ENCODE results near the gene CACHD1.

DNA sequence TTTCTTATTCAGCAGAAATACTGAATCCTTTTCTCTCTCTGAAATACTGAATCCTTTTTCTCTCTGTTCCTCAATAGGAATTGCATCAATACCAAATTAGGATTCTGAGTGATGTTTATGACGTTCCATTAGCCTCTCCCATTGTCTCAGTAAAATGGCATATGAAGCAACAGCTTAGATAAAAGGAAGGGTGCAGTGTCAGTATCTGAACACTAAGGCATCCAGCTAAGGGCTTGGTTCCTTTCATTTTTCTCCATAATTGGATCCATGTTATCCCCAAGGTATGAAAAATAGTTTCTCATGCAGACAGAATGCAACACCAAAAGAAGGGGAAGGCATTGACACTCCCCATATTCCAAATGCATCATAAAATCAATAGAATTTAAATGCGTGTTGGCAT is 213.5 kb downstream of the CACHD1 start:
- TF ChIP-seq, protein P1, sequence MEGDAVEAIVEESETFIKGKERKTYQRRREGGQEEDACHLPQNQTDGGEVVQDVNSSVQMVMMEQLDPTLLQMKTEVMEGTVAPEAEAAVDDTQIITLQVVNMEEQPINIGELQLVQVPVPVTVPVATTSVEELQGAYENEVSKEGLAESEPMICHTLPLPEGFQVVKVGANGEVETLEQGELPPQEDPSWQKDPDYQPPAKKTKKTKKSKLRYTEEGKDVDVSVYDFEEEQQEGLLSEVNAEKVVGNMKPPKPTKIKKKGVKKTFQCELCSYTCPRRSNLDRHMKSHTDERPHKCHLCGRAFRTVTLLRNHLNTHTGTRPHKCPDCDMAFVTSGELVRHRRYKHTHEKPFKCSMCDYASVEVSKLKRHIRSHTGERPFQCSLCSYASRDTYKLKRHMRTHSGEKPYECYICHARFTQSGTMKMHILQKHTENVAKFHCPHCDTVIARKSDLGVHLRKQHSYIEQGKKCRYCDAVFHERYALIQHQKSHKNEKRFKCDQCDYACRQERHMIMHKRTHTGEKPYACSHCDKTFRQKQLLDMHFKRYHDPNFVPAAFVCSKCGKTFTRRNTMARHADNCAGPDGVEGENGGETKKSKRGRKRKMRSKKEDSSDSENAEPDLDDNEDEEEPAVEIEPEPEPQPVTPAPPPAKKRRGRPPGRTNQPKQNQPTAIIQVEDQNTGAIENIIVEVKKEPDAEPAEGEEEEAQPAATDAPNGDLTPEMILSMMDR (IDR thresholded peaks at IDR 0.05), result no peak
- no peak for TF ChIP-seq POLR2A (IDR thresholded peaks at IDR 0.05)

Measured in body of pancreas (tissue), 4 donors.